Neural progenitor cell (in vitro differentiated cells): Measurements from ENCODE around the gene TUSC2.

Source experiments
- CTCF ChIP-seq: fragments of 200-600 bp; sonication (generic); IDR thresholded peaks from 2 replicates; pipeline ENCODE4 v1.5.1; 2017; ENCODE audit warnings: antibody characterized with exemption, mild to moderate bottlenecking
- EZH2phosphoT487 ChIP-seq: fragments of 200-600 bp; sonication (generic); IDR thresholded peaks from 2 replicates; pipeline ENCODE4 v1.6.1; 2017; ENCODE audit warnings: antibody characterized with exemption

- TF ChIP-seq CTCF: no peak
- TF ChIP-seq EZH2phosphoT487: no peak
Measured at GRCh38 chr3:50304601-50305000, 23.4 kb downstream of the TUSC2 start.
